ENCODE measurements around the gene SHISA7. TPM values are rescaled to one million over a fixed set of nuclear protein-coding genes. Genes with fewer than 3 reads are reported as not detected.

SHISA7 gene
- total RNA-seq, 1 donor from 2014 or later: 0.21 TPM

- Histone ChIP-seq H3K79me2 (ENCODE audit: low read depth) (peaks cover 28% of the 10 kb centered on the region), H3K4me3 (no peak overlapping the region), H3K36me3 (no peaks in the 10 kb centered on the region), H4K20me1 (ENCODE audit: low read depth) (peaks cover 71% of the 10 kb centered on the region), H3K9ac (no peak overlapping the region), H2AFZ (replicated peaks) (no peak overlapping the region), H3K4me2 (no peak overlapping the region), H3K9me3 (ENCODE audit: low read depth) (no peaks in the 10 kb centered on the region), H3K27ac (no peak overlapping the region), H3F3A (ENCODE audit: low read depth) (peaks cover 64% of the 10 kb centered on the region), H3K27me3 (no peaks in the 10 kb centered on the region), H3K4me1 (peaks cover 29% of the 10 kb centered on the region)
- no peak overlapping the region for H3K4me3 Mint-ChIP-seq
- H3K4me1 Mint-ChIP-seq: peaks cover 44% of the 10 kb centered on the region
- no peak for DNase-seq (ENCODE audit: low spot score)
- H3K9me3 Mint-ChIP-seq: no peaks in the 10 kb centered on the region
- peaks cover 15% of the 10 kb centered on the region for H3K36me3 Mint-ChIP-seq
- TF ChIP-seq EZH2 (IDR thresholded peaks at IDR 0.05) (no peak), CTCF (IDR thresholded peaks at IDR 0.05) (no peak), EZH2phosphoT487 (IDR thresholded peaks at IDR 0.05) (no peak)
- peaks cover 2% of the 10 kb centered on the region for H3K27me3 Mint-ChIP-seq (ENCODE audit: insufficient read depth, low read depth)
- no peak overlapping the region for H3K27ac Mint-ChIP-seq
These were observed 51.9 kb downstream of the SHISA7 start for GRCh38 chr19:55391191-55391670.

- peaks cover 29% of the 10 kb centered on the region for H3K4me1 ChIP-seq
- H3K9me3 Mint-ChIP-seq: no peaks in the 10 kb centered on the region
- peak overlapping the region; percentile 42 for H3K4me3 Mint-ChIP-seq
- H3K36me3 Mint-ChIP-seq: peaks cover 15% of the 10 kb centered on the region
- H2AFZ ChIP-seq (replicated peaks): no peak overlapping the region
- H3K27ac ChIP-seq: no peak overlapping the region
- H3K4me2 ChIP-seq: no peak overlapping the region
- H3K27ac Mint-ChIP-seq: no peak overlapping the region
- H3K9ac ChIP-seq: no peak overlapping the region
- no peaks in the 10 kb centered on the region for H3K9me3 ChIP-seq (ENCODE audit: low read depth)
- peaks cover 75% of the 10 kb centered on the region for H4K20me1 ChIP-seq (ENCODE audit: low read depth)
- peaks cover 50% of the 10 kb centered on the region for H3K4me1 Mint-ChIP-seq
- H3K36me3 ChIP-seq: no peaks in the 10 kb centered on the region
- no peak for DNase-seq (ENCODE audit: low spot score)
- peaks cover 32% of the 10 kb centered on the region for H3K79me2 ChIP-seq (ENCODE audit: low read depth)
- peaks cover 67% of the 10 kb centered on the region for H3F3A ChIP-seq (ENCODE audit: low read depth)
- TF ChIP-seq EZH2 (IDR thresholded peaks at IDR 0.05) (no peak), EZH2phosphoT487 (IDR thresholded peaks at IDR 0.05) (no peak), CTCF (IDR thresholded peaks at IDR 0.05) (no peak)
- H3K27me3 ChIP-seq: no peaks in the 10 kb centered on the region
- H3K27me3 Mint-ChIP-seq (ENCODE audit: insufficient read depth, low read depth): peaks cover 3% of the 10 kb centered on the region
- no peak overlapping the region for H3K4me3 ChIP-seq
These were observed 52.6 kb downstream of the SHISA7 start for GRCh38 chr19:55390461-55390880.

GRCh38 chr19:55389386-55390317 lies 53.4 kb downstream of the SHISA7 start:
- H4K20me1 ChIP-seq (ENCODE audit: low read depth): peaks cover 75% of the 10 kb centered on the region
- H2AFZ ChIP-seq (replicated peaks): no peak overlapping the region
- H3K9ac ChIP-seq: no peak overlapping the region
- H3K79me2 ChIP-seq (ENCODE audit: low read depth): peaks cover 32% of the 10 kb centered on the region
- H3K27me3 ChIP-seq: no peaks in the 10 kb centered on the region
- DNase-seq (ENCODE audit: low spot score): no peak
- peak overlapping the region; percentile 88 for H3K27ac Mint-ChIP-seq
- H3K4me2 ChIP-seq: no peak overlapping the region
- H3K4me3 Mint-ChIP-seq: peak overlapping the region; percentile 67
- no peaks in the 10 kb centered on the region for H3K36me3 ChIP-seq
- no peaks in the 10 kb centered on the region for H3K9me3 ChIP-seq (ENCODE audit: low read depth)
- H3K9me3 Mint-ChIP-seq: no peaks in the 10 kb centered on the region
- H3K4me1 ChIP-seq: peaks cover 33% of the 10 kb centered on the region
- TF ChIP-seq EZH2 (IDR thresholded peaks at IDR 0.05) (no peak), EZH2phosphoT487 (IDR thresholded peaks at IDR 0.05) (no peak), CTCF (IDR thresholded peaks at IDR 0.05) (no peak)
- H3K27ac ChIP-seq: no peak overlapping the region
- H3F3A ChIP-seq (ENCODE audit: low read depth): peaks cover 75% of the 10 kb centered on the region
- peaks cover 52% of the 10 kb centered on the region for H3K4me1 Mint-ChIP-seq
- peaks cover 7% of the 10 kb centered on the region for H3K27me3 Mint-ChIP-seq (ENCODE audit: insufficient read depth, low read depth)
- peaks cover 15% of the 10 kb centered on the region for H3K36me3 Mint-ChIP-seq
- no peak overlapping the region for H3K4me3 ChIP-seq
